ENCODE results near the gene BICC1.

The BICC1 gene

DNA sequence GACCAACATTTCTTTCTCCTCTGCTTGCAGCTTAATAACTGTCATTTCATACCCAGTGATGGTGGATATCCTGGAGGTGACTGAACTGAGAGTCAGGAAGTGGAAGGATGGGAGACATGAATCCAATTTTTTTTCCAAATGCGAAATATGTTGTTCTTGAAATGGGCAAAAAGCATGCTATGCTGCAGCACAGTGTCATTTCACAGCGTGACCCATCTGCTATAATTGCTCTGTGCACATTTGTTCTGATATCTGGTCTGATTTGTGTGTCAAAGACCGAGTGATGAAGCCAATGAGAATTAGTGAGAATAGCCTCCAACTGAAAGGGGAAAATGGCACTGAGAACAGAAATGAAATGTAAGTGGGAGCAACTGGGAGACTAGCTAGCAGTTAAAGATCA is 334.2 kb downstream of the BICC1 start:
- no peak overlapping the region for H3K27ac ChIP-seq
- H3K4me3 ChIP-seq (IDR thresholded peaks at IDR 0.05; ENCODE audit: insufficient read depth, low read depth, low read length) = no peak overlapping the region
- H3K36me3 ChIP-seq (ENCODE audit: insufficient read depth) = no peaks in the 10 kb centered on the region
- H3K4me2 ChIP-seq = no peak overlapping the region
- no peaks in the 10 kb centered on the region for H3K4me1 ChIP-seq (ENCODE audit: low read depth, poor library complexity, severe bottlenecking)
- TF ChIP-seq, protein P1, sequence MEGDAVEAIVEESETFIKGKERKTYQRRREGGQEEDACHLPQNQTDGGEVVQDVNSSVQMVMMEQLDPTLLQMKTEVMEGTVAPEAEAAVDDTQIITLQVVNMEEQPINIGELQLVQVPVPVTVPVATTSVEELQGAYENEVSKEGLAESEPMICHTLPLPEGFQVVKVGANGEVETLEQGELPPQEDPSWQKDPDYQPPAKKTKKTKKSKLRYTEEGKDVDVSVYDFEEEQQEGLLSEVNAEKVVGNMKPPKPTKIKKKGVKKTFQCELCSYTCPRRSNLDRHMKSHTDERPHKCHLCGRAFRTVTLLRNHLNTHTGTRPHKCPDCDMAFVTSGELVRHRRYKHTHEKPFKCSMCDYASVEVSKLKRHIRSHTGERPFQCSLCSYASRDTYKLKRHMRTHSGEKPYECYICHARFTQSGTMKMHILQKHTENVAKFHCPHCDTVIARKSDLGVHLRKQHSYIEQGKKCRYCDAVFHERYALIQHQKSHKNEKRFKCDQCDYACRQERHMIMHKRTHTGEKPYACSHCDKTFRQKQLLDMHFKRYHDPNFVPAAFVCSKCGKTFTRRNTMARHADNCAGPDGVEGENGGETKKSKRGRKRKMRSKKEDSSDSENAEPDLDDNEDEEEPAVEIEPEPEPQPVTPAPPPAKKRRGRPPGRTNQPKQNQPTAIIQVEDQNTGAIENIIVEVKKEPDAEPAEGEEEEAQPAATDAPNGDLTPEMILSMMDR (conservative IDR thresholded peaks at IDR 0.05; ENCODE audit: low read depth, low read length) = no peak
- no peaks in the 10 kb centered on the region for H4K20me1 ChIP-seq (ENCODE audit: insufficient read depth)
- no peaks in the 10 kb centered on the region for H3K79me2 ChIP-seq (ENCODE audit: insufficient read depth, low read depth)
- no peaks in the 10 kb centered on the region for H3K27me3 ChIP-seq (ENCODE audit: insufficient read depth, low read depth)
- H3K9ac ChIP-seq = no peak overlapping the region
- H2AFZ ChIP-seq (ENCODE audit: low read depth) = no peak overlapping the region

DNA sequence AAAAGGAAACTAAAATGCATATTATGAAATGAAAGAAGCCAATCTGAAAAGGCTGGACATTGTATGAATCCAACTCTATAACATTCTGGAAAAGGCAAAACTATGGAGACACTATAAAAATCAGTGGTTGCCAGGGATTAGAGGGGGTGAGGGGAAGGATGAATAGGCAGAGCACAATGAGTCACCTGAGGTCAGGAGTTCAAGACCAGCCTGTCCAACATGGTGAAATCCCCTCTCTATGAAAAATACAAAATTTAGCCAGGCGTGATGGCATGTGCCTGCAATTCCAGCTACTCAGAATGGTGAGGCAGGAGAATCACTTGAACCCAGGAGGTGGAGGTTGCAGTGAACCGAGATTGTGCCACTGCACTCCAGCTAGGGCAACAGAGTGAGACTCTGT is 338.9 kb downstream of the BICC1 start:
- Histone ChIP-seq H3K27me3 (ENCODE audit: insufficient read depth, low read depth) (no peaks in the 10 kb centered on the region), H2AFZ (ENCODE audit: low read depth) (no peak overlapping the region), H4K20me1 (ENCODE audit: insufficient read depth) (no peaks in the 10 kb centered on the region), H3K4me2 (no peak overlapping the region), H3K9ac (no peak overlapping the region), H3K4me1 (ENCODE audit: low read depth, poor library complexity, severe bottlenecking) (no peaks in the 10 kb centered on the region), H3K4me3 (IDR thresholded peaks at IDR 0.05; ENCODE audit: insufficient read depth, low read depth, low read length) (no peak overlapping the region), H3K36me3 (ENCODE audit: insufficient read depth) (no peaks in the 10 kb centered on the region), H3K79me2 (ENCODE audit: insufficient read depth, low read depth) (no peaks in the 10 kb centered on the region), H3K27ac (no peak overlapping the region)
- TF ChIP-seq, protein P1 (conservative IDR thresholded peaks at IDR 0.05; ENCODE audit: low read depth, low read length) = no peak

DNA sequence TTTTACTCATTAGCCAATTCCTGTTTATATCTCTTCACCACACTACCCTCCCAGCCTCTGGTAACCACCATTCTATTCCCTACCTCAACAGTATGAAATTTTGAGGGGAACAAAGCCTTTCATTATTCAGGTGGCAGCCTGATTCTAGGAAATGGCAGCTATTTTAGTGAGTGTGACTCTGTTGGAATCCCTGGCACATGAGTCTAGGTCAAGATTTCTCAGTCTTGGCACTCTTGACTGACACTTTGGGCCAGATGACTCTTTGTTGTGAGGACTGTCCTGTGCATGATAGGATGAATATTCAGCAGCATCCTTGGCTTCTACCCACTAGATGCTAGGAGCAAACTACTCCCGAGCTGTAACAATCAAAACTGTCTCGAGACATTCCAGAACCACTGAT is 341.0 kb downstream of the BICC1 start:
- Histone ChIP-seq H3K27me3 (ENCODE audit: insufficient read depth, low read depth) (no peaks in the 10 kb centered on the region), H3K4me1 (ENCODE audit: low read depth, poor library complexity, severe bottlenecking) (no peaks in the 10 kb centered on the region), H3K79me2 (ENCODE audit: insufficient read depth, low read depth) (no peaks in the 10 kb centered on the region), H3K4me2 (no peak overlapping the region), H3K4me3 (IDR thresholded peaks at IDR 0.05; ENCODE audit: insufficient read depth, low read depth, low read length) (no peak overlapping the region), H3K36me3 (ENCODE audit: insufficient read depth) (no peaks in the 10 kb centered on the region), H3K9ac (no peak overlapping the region), H3K27ac (no peak overlapping the region), H4K20me1 (ENCODE audit: insufficient read depth) (no peaks in the 10 kb centered on the region), H2AFZ (ENCODE audit: low read depth) (no peak overlapping the region)
- TF ChIP-seq, protein P1 (conservative IDR thresholded peaks at IDR 0.05; ENCODE audit: low read depth, low read length) = no peak

DNA sequence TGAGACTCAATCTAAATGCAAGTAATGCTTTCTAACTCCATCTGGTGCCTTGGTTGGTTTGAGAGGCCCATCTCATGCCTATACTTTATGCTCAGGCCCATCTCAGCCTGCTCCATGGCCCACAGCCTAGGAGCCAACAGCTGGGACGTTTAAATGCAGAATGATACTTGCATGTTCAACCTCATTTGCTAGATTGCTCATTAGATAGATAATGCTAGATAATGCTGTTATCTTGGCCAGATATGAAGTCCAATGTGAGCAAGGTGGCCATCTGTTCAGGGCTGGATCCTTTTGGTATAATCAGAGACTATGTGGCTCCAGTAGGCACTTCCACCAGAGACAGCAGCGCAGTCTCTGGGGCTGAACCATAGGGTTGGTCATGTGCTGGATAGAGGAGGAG is 342.1 kb downstream of the BICC1 start:
- H3K27ac ChIP-seq = no peak overlapping the region
- no peaks in the 10 kb centered on the region for H3K27me3 ChIP-seq (ENCODE audit: insufficient read depth, low read depth)
- H3K4me3 ChIP-seq (IDR thresholded peaks at IDR 0.05; ENCODE audit: insufficient read depth, low read depth, low read length) = no peak overlapping the region
- H3K4me2 ChIP-seq = no peak overlapping the region
- H3K79me2 ChIP-seq (ENCODE audit: insufficient read depth, low read depth) = no peaks in the 10 kb centered on the region
- no peak overlapping the region for H2AFZ ChIP-seq (ENCODE audit: low read depth)
- H3K4me1 ChIP-seq (ENCODE audit: low read depth, poor library complexity, severe bottlenecking) = no peaks in the 10 kb centered on the region
- H4K20me1 ChIP-seq (ENCODE audit: insufficient read depth) = no peaks in the 10 kb centered on the region
- no peak overlapping the region for H3K9ac ChIP-seq
- no peaks in the 10 kb centered on the region for H3K36me3 ChIP-seq (ENCODE audit: insufficient read depth)
- TF ChIP-seq, protein P1 (conservative IDR thresholded peaks at IDR 0.05; ENCODE audit: low read depth, low read length) = no peak

Measured in KMS-11 (cell line).